Lower lobe of right lung (tissue), 2 donors: Measurements from ENCODE around the gene DRC7. TPM values are rescaled to one million over a fixed set of nuclear protein-coding genes. Genes with fewer than 3 reads are reported as not detected.

ENCODE experiments used
- ATAC-seq, 2 donors: fragments of 200-7000 bp; cut with Tn5 transposase; one replicate each; pipeline ENCODE4 v1.9.1; 2020 to 2022; ENCODE audit warnings: mild to moderate bottlenecking in 2 of 2, moderate library complexity in 2 of 2
- DNase-seq: peaks from one replicate; pipeline ENCODE4 v3.0.0-alpha.2; 2020
- H3K27ac ChIP-seq: fragments of 200-600 bp; one replicate; pipeline ENCODE4 v1.8.0; 2022
- H3K27me3 ChIP-seq: fragments of 200-600 bp; one replicate; pipeline ENCODE4 v1.8.0; 2022; ENCODE audit warnings: low read depth
- H3K36me3 ChIP-seq: fragments of 200-600 bp; one replicate; pipeline ENCODE4 v1.8.0; 2022; ENCODE audit warnings: mild to moderate bottlenecking
- H3K4me1 ChIP-seq: fragments of 200-600 bp; one replicate; pipeline ENCODE4 v1.8.0; 2022
- H3K4me3 ChIP-seq: fragments of 200-600 bp; one replicate; pipeline ENCODE4 v1.8.0; 2022; ENCODE audit warnings: mild to moderate bottlenecking
- H3K9me3 ChIP-seq: fragments of 200-600 bp; one replicate; pipeline ENCODE4 v1.8.0; 2022
- intact Hi-C: fragments of 100-400 bp; cut with DNase I; formaldehyde crosslinking; loops from one replicate; pipeline ENCODE4 v1.11.0; 2022
- total RNA-seq: library from RNA; stranded (reverse); fragmentation: NEBNext Ultra II Directional; extraction: Animal tissue kit (Norgen Biotek cat#: 25700); gene quantifications from one replicate; pipeline ENCODE4 v1.2.1, GENCODE V29; 2021
- TF ChIP-seq, protein P1 (sequence below): fragments of 200-600 bp; IDR thresholded peaks from one replicate; pipeline ENCODE4 v1.8.0; 2022; ENCODE audit warnings: antibody characterized with exemption, mild to moderate bottlenecking
- donor health status: DM: no; HTN: yes; CAD: no; lungs with severe emphysema.

The DRC7 gene
- total RNA-seq, 1 donor from 2014 or later, result 4.3 TPM

DNA sequence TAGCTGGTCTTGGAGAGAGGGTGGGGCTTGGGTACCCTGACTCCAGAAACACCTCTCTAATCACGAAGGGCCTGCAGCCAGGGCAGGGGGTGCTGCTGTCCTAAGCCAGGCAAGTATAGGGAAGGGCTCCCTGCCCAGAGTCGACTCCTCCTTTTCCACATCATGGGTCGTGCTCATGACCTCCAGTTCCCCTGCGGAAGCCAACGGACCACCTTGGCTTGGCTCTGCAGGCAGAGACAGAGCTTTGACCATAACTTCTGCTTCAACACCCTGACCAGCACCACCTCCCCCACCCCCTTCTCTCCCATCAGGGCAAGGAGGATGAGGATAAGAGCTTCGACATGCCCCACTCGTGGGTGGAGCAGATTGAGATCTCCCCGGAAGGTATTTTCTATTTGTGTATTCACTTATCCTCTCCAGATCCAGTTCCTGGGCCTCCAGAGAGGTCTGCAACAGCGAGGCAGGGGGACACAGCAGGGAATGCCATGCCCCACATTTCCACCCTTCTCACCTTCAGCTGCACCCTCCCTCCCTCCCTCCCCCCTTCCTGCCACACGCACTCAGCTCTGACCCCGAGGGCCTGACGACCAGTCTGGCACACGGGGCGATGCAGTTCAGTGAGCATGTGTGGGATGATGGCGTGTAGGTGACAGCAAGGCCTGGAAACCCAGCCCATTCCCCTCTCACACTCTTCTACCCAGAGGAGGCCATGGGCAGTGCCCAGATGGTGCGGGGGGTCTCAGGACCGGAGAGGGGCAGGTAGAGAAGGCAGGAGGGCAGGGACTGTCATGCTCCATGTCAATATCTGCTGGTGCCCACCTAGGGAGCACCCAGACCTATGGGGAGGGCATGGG, 27.0 kb downstream of the DRC7 start:
- intact Hi-C loops, result no loop called here
- Histone ChIP-seq H3K27me3 (no peaks in the 10 kb centered on the region), H3K36me3 (no peaks in the 10 kb centered on the region), H3K4me1 (no peaks in the 10 kb centered on the region), H3K4me3 (no peak overlapping the region), H3K9me3 (no peaks in the 10 kb centered on the region), H3K27ac (no peak overlapping the region)
- DNase-seq (no peak), ATAC-seq (no peak)
- TF ChIP-seq, protein P1, sequence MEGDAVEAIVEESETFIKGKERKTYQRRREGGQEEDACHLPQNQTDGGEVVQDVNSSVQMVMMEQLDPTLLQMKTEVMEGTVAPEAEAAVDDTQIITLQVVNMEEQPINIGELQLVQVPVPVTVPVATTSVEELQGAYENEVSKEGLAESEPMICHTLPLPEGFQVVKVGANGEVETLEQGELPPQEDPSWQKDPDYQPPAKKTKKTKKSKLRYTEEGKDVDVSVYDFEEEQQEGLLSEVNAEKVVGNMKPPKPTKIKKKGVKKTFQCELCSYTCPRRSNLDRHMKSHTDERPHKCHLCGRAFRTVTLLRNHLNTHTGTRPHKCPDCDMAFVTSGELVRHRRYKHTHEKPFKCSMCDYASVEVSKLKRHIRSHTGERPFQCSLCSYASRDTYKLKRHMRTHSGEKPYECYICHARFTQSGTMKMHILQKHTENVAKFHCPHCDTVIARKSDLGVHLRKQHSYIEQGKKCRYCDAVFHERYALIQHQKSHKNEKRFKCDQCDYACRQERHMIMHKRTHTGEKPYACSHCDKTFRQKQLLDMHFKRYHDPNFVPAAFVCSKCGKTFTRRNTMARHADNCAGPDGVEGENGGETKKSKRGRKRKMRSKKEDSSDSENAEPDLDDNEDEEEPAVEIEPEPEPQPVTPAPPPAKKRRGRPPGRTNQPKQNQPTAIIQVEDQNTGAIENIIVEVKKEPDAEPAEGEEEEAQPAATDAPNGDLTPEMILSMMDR, result no peak

DNA sequence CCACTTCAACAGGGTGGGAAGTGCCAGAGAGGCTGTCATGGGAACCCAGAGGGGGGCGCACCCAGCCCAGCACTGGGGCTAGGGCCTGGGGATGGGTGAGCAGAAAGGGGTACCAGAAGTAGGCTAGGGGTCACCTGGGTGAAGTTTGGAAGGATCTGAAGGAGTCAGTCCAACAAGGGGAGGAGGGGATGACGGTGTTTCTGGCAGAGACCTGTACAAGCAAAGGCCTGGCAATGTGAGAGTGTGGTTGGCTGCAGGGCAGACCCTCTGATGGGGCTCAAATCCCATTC, 27.5 kb downstream of the DRC7 start:
- Histone ChIP-seq H3K27ac (no peak overlapping the region), H3K4me1 (no peaks in the 10 kb centered on the region), H3K4me3 (no peak overlapping the region), H3K36me3 (no peaks in the 10 kb centered on the region), H3K9me3 (no peaks in the 10 kb centered on the region), H3K27me3 (no peaks in the 10 kb centered on the region)
- DNase-seq (no peak), ATAC-seq (no peak)
- TF ChIP-seq, protein P1, result no peak
- intact Hi-C loops, result no loop called here

DNA sequence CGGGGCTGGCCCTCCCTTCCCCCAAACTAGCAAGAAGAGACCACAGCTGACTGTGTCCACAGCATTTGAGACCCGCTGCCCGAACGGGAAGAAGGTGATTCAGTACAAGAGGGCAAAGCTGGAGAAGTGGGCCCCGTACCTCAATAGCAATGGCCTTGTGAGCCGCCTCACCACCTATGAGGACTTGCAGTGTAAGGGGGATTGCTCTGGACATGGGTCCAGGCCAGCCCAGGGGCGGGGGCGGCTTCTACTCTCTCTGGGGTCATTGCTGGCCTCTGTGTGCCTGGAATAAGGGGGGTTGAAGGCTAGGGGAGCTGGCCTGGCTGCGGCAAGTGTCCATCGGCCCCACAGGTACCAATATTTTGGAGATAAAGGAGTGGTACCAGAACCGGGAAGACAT, 28.0 kb downstream of the DRC7 start:
- no peaks in the 10 kb centered on the region for H3K9me3 ChIP-seq
- TF ChIP-seq, protein P1, result no peak
- intact Hi-C loops, result no loop called here
- no peaks in the 10 kb centered on the region for H3K36me3 ChIP-seq
- H3K4me3 ChIP-seq, result no peak overlapping the region
- no peaks in the 10 kb centered on the region for H3K4me1 ChIP-seq
- ATAC-seq (no peak), DNase-seq (no peak)
- no peak overlapping the region for H3K27ac ChIP-seq
- no peaks in the 10 kb centered on the region for H3K27me3 ChIP-seq

DNA sequence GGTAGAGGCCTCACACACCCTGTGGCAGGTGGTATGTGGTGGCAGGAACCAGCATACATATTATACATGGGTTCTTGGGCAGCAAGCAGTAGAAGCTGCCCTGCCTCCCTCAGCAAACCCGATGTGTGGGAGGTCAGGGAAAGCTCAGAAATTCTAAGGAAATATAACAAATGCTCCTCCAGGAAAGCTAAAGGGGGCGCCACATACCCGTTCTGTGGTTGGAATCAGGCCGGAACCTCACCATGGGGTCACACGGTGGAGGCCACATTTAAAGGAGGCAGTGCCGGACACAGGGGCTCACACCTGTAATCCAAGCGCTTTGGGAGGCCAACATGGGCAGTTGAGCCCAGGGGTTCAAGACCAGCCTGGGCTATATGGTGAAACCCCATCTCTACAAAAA, 28.6 kb downstream of the DRC7 start:
- Histone ChIP-seq H3K36me3 (no peaks in the 10 kb centered on the region), H3K27ac (no peak overlapping the region), H3K27me3 (no peaks in the 10 kb centered on the region), H3K4me1 (no peaks in the 10 kb centered on the region), H3K9me3 (no peaks in the 10 kb centered on the region), H3K4me3 (no peak overlapping the region)
- TF ChIP-seq, protein P1, result no peak
- DNase-seq, result no peak
- ATAC-seq, result no peak
- intact Hi-C loops, result no loop called here

DNA sequence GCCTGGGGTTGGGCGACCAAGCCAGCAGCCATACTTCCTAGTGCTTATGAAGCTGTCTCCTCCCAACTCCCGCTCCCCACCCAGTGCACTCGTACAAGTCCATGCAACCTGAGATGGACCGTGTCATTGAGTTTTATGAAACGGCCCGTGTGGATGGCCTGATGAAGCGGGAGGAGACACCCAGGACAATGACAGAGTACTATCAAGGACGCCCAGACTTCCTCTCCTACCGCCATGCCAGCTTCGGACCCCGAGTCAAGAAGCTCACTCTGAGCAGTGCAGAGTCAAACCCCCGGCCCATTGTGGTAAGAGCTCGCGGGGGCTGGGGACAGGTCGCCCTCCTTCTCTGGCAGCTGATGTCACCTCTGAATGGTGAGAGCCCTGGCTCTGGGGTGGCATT, 29.9 kb downstream of the DRC7 start:
- TF ChIP-seq, protein P1, result no peak
- intact Hi-C loops, result no loop called here
- no peak for DNase-seq

More for the DNA sequence above, 29.9 kb downstream of the DRC7 start:
- H3K4me3 ChIP-seq, result no peak overlapping the region
- H3K9me3 ChIP-seq, result no peaks in the 10 kb centered on the region
- no peaks in the 10 kb centered on the region for H3K4me1 ChIP-seq
- no peaks in the 10 kb centered on the region for H3K27me3 ChIP-seq
- no peak overlapping the region for H3K27ac ChIP-seq
- H3K36me3 ChIP-seq, result no peaks in the 10 kb centered on the region
- no peak for ATAC-seq
